Right renal cortex interstitium (tissue), 3 donors: ENCODE results near the gene MFAP2. TPM values are rescaled to one million over a fixed set of nuclear protein-coding genes. Genes with fewer than 3 reads are reported as not detected.
"Not testable (repeated sequence)": the region's sequence is repeated elsewhere in the genome, so short reads cannot be mapped to it uniquely, and the experiment has no call there.

Source experiments
- DNase-seq, 3 donors: peaks; one replicate each; pipeline ENCODE4 v3.0.0-alpha.2; 2013; ENCODE audit warnings: low read depth in 3 of 3, low spot score in 2 of 3
- polyA plus RNA-seq, 3 donors: library from polyadenylated mRNA; unstranded; fragments of 120-200 nt; gene quantifications; one replicate each; pipeline ENCODE4 v1.2.1, GENCODE V29; 2013; ENCODE audit not compliant: insufficient read length in 3 of 3

Gene MFAP2
- polyA plus RNA-seq, 3 donors = 182 to 186 (median 184) TPM

DNA sequence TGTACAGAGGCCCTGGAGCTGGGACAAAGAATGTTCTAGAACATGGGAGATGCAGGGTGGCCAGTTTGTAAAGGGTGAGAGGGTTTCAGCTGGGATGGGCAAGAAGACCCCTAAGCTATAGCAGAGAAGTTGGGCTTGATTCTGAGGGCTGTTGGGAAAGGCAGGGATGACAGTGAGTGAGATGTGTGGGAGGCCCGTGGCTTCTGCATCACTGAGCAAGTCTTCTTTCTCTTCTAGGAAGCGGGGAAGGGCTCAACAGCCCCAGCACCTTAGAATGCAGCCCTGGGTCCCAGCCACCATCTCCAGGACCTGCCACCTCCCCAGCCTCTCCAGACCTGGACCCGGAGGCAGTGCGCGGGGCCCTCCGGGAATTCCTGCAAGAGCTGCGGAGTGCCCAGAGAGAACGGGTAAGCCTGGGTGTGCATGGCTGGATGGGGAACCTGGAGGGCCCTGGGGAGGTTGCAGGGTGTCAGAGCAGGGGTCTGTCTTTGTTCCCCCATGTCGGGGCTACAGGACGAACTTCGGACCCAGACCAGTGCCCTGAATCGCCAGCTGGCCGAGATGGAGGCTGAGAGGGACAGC is 14.8 kb downstream of the MFAP2 start:
- no peak for DNase-seq

DNA sequence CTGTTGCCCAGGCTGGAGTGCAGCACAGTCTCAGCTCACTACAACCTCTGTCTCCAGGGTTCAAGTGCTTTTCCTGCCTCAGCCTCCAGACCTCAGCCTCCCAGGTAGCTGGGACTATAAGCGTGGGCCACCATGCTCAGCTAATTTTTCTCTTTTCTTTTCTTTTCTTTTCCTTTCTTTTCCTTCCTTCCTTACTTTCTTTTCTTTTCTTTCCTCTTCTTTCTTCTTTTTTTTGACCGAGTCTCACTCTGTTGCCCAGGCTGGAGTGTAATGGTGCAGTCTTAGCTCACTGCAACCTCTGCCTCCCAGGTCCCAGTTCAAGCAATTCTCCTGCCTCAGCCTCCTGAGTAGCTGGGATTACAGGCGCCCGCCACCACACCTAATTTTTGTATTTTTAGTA is 16.3 kb downstream of the MFAP2 start:
- not testable (repeated sequence) for DNase-seq

DNA sequence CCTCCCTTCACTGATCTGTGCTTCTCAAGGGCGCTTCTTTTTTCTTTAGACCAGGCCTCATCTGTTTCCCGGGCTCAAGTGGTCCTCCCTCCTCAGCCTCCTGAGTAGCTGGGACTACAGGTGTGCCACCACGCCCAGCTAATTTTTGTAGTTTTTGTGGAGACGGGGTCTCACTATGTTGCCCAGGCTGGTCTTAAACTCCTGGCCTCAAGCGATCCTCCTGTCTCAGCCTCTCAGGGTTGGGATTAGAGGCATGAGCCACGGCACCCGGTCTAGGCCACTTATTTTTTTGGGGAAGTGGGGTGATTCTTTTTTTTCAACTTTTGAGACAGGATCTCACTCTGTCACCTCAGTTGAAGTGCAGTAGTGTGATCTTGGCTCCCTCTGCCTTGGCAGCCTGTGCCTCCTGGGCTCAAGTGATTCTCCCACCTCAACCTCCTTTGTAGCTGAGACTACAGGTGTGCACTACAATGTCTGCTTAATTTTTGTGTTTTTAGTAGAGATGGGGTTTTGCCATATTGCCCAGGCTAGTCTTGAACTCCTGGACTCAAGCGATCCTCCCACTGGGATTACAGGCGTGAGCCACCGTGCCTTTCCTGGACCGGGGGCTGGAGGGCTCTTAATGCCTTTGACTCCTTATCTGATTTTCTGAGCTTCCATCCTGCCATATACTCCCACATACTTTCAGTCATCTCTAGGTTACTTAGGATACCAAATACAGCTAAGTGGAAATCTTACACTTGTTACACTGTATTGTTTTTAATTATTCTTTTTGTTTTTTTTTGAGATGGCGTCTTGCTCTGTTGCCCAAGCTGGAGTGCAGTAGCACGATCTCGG is 18.9 kb downstream of the MFAP2 start:
- DNase-seq = no peak

DNA sequence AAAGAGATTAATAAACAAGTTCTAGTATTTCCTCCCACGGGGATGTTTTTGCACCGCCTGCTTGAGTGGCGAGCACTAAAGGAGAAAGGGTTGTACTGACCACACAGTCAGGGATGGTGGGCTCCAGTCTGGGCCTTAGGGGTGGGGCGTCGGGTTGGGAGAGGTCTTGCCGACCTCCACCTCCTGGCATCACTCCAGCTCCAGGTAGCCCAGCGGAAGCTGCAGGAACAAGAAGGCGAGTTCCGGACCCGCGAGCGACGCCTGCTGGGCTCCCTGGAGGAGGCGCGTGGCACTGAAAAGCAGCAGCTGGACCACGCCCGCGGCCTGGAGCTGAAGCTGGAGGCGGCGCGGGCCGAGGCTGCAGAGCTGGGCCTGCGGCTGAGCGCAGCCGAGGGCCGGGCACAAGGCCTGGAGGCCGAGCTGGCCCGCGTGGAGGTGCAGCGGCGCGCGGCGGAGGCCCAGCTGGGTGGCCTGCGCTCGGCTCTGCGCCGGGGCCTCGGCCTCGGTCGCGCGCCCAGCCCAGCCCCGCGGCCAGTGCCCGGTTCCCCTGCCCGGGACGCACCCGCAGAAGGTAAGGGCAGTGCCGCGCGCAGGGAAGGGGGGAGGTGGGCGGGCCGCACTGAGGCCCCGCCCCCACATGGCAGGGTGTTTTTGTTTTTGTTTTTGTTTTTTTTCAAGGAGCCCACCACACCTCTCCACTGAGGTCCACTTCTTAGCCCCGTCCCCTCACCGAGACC is 19.7 kb downstream of the MFAP2 start:
- DNase-seq = peak in 1 of 3 donors; percentile 67

DNA sequence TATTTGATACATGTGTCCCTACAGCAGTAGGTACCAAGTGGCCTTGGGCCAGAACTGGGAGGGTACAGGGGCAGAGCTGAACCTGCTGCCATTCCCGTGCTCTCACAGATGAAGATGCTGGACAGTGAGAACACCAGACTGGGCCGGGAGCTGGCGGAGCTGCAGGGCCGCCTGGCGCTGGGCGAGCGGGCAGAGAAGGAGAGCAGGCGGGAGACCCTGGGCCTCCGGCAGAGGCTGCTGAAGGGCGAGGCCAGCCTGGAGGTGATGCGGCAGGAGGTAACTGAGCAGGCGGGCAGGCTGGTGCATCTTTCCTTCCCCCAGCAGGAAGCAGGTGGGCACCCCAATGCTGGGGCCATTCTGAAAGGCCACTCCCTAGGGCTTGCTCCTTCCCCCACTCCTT is 21.9 kb downstream of the MFAP2 start:
- DNase-seq = no peak

DNA sequence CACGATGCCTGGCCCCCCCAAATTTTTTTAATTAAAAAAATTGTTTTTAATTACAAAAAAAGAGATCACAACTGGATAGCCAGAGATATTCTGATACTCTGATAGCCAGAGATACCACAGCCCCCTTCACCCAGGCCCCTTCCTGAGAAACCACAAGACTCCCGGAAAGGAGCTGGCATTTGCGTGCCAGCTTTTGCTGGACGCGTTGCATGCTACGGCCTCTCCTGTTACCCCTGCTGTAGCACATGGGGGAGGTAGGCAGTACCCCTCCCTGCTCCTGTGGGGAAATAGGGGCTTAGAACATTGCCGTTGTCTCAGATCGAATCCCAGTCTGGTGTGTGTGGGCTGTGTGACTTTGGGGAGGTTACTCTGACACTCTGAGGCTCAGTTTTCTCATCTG is 22.7 kb downstream of the MFAP2 start:
- no peak for DNase-seq

DNA sequence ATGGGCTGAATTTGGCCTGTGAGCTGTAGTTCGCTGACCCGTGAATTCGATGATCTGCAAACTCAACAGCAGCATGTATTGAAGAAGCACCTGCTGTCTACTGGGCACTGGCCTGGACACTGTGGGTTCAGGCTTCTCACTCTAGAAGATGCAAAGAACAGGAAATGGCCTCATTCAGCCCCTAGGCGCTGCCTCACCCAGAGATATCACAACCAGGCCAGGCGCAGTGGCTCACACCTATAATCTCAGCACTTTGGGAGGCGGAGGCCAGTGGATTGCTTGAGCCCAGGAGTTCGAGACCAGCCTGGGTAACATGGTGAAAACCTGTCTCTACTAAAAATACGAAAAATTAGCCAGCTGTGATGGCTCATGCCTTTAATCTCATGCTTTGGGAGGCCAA is 23.6 kb downstream of the MFAP2 start:
- DNase-seq = no peak

DNA sequence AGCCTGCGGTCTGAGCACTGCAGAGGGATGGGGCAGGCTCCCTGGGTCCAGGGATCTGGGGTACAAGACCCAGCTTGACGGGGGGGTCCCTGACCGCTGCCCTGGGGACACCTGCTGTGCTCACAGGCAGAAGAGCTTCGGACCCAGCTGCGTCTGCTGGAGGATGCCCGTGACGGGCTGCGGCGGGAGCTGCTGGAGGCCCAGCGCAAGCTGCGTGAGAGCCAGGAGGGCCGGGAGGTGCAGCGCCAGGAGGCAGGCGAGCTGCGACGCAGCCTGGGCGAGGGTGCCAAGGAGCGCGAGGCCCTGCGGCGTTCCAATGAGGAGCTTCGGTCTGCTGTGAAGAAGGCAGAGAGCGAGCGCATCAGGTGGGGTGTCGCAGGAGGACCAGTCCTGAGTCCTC is 25.2 kb downstream of the MFAP2 start:
- no peak for DNase-seq

DNA sequence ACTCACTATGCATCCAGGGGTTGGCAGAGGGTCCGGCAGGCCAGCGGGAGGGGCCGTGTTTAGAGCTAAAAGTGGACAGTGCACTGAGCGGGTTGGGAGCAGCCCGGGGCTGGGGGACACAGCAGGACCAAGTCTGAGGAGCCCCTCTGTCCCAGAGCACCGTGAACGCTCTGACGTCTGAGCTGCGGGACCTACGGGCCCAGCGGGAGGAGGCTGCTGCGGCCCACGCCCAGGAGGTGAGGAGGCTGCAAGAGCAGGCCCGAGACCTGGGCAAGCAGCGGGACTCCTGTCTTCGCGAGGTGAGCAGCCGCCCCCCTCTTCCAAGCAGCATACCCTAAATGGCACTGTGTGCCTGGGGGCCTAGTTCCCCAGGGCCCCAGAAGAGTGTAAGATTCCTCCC is 25.8 kb downstream of the MFAP2 start:
- DNase-seq = no peak

DNA sequence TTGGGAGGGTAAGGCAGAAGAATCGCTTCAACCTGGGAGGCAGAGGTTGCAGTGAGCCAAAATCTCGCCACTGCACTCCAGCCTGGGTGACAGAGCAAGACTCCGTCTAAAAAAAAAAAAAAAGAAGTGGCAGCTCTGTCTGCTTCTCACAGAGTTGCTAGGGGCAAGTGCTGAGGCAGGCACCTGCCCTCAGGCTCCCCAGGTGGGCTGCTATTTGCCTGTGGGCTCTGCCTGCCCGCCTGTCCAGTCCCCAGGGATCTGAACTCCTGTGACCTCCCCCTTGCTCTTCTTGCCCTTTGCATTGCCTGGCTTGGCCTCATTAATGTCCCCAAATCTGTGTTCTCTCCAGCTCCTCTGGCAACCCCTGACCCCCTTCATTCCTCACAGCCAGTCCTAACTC is 28.0 kb downstream of the MFAP2 start:
- DNase-seq = not testable (repeated sequence)

DNA sequence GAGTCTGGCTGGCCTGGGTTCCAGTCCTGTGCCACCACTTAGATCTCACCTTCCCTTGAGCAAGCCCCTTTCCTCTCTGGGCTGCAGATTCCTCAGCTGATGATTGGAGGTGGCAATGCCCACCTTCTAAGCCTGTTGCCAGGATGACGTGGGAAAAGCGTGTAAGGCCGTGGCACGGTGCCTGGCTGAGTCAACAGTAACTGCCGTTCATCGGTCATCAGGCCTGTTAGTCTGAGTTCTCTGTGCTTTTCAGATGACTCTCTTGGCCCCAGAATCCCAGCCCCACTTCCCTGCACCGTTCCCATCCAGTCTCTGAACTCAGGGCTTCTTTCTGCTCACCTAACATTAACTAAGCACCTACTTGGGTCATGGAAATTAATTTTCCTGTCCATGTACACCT is 31.4 kb downstream of the MFAP2 start:
- DNase-seq = not testable (repeated sequence)

DNA sequence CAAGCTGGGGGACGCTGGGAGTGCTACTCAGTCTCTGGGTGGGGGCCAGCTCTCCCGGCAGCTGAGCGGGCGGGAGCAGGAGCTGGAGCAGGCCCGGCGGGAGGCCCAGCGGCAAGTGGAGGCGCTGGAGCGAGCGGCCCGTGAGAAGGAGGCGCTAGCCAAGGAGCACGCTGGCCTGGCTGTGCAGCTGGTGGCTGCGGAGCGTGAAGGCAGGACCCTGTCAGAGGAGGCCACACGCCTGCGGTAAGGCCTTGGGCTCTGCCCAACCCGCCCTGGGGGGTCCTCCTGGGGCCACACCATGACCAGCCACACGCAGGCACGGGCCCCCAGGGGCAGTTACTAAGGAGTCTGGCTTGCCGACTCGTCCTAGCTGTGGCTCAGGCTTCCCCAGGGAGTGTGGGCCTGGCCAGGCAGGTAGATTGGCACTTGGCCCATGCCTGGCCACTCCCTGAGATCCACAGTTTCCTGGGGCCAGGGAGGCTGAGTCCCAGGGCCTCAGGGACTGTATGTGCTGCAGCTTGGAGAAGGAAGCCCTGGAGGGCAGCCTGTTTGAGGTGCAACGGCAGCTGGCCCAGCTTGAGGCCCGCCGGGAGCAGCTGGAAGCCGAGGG is 32.0 kb downstream of the MFAP2 start:
- not testable (repeated sequence) for DNase-seq

DNA sequence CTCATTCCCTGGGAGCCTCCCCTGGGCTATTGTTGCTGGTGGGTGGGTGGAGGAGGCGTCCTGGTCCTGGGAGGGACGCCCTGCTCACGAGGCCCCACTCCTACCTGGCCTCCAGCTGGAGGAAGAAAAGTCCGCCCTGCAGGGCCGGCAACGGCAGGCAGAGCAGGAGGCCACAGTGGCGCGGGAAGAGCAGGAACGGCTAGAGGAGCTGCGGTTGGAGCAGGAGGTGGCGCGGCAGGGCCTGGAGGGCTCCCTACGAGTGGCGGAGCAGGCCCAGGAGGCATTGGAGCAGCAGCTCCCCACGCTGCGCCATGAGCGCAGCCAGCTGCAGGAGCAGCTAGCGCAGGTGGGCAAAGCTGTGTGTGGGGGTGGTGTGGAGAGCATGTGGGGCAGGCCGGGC is 33.8 kb downstream of the MFAP2 start:
- DNase-seq = no peak

DNA sequence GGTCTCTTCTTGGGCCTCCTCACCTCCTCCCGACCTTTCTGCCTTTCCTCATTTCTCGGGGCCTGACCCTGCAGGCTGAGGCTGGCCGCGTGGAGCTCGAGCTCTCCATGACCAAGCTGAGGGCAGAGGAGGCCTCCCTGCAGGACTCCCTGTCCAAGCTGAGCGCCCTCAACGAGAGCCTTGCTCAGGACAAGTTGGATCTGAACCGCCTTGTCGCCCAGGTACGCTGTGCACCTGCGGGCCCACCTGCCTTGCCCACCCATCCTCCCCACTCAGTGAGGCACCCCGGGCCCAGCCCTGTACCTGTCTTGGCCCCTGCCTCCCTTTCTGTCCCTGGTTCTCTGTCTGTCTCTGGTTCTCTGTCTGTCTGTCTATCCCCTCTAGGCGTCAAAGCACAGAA is 34.2 kb downstream of the MFAP2 start:
- not testable (repeated sequence) for DNase-seq

DNA sequence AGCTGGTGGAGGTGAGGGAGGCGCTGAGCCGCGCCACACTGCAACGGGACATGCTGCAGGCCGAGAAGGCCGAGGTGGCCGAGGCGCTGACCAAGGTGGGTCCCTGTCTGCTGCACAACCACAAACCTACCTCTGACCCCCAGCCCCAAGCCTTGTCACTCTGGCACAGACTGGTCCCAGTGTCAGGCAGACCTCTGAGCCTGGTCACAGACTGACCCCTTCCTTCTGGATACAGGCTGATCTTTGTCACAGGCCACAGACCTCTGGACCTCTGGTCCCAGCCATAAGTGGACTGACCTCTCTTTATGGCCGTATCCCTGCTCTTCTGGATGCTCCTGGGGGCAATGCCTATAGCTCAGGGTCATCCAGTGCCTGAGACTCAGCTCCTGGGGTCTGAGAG is 34.9 kb downstream of the MFAP2 start:
- DNase-seq = not testable (repeated sequence)

DNA sequence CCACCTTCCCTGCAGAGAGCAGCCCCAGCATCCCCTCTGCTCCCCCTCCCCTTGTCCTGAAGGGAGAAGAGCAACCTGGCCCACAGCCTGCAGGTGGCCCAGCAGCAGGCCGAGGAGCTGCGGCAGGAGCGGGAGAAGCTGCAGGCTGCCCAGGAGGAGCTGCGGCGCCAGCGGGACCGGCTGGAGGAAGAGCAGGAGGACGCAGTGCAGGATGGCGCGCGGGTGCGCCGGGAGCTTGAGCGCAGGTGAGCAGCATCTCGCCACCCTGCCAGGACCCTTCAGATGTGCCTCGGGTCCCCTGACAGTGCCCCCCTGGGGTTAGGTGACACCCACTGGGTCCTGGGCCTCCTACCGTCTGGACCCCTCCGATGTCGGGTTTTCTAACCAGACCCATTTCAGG is 36.4 kb downstream of the MFAP2 start:
- DNase-seq = no peak

DNA sequence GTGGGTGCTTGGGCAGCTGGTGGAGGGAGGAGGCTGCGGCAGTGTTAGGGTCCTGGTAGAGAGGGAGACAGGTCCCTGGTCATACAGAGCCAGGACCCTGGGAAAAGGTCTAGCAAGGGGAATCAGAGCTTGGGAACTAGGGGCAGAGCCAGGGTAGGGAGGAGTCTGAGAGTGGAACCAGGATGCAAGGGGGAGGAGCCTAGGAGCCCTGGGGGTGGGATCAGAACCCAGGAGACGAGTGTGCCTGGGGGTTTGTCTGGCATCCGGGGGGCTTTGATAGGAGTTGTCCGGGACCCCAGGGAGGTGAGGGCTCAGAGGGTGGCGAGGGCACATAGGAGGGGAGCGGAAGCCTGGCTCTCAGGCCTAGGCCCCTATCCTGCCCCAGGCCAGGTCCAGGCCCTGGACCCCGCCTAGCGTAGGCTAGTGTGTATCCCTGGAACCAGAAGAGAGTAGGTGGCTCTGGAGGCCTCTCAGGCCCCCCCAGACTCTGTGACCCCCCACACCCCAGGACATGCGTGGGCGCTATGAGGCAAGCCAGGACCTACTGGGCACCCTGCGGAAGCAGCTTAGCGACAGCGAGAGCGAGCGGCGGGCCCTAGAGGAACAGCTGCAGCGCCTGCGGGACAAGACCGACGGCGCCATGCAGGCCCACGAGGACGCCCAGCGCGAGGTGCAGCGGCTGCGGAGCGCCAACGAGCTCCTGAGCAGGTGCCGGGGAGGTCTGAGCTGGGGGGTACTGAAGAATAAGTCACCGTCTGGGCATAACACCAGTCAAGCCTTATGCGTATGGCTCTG is 40.8 kb downstream of the MFAP2 start:
- not testable (repeated sequence) for DNase-seq

DNA sequence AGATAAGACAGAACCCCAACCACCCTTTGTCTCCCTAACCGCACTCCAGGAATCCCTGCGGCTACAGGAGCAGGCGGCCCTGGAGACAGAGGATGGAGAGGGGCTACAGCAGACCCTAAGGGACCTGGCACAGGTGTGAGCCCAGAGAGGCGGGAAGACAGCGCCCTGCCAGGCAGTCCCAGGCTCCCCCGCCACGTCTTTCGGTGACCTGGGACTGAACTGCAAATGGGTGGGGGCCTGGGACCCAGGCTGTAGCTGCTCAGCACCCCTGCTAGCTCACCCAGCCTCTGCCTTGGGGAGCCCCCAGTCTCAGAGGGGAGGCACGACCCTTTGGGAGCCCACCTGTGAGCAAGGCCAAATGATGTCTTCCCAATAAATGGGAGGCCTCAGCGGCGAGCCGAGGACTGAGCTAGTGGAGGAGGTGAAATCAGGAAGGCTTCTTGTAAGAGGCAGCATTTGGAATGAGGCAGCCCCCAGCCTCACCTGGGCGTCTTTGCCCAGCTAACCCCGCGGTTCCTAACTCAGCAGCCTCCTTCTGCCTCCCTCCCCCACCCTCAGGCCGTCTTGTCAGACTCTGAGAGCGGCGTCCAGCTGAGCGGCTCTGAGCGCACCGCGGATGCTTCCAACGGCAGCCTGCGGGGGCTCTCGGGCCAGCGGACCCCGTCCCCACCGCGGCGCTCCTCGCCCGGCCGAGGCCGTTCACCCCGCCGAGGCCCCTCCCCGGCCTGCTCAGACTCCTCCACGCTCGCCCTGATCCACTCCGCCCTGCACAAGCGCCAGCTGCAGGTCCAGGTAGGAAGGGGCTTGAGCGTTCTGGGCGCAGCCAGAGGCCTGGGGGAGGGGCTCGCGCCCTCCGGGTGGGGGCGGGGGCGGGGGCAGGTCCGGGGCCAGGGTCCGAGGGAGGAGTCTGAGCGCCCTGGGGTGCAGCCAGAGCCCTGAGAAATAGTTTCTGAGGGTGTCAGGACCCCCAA is 41.8 kb downstream of the MFAP2 start:
- no peak for DNase-seq

DNA sequence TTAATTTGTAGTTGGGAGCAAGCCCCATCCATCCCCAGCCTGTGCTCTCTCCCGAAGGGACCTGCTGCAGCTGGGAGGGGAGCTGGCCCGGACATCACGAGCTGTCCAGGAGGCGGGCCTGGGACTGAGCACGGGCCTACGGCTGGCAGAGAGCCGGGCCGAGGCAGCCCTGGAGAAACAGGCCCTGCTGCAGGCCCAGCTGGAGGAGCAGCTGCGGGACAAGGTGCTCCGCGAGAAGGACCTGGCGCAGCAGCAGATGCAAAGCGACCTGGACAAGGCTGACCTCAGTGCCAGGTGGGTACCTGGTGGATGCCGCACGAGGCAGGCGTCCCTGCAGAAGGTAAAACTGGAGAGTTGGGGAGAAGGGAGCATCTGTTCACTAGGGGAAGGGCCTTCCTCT is 43.8 kb downstream of the MFAP2 start:
- not testable (repeated sequence) for DNase-seq
